Measurements from ENCODE around the gene IL1RAPL1. TPM values are rescaled to one million over a fixed set of nuclear protein-coding genes. Genes with fewer than 3 reads are reported as not detected.

The IL1RAPL1 gene
- total RNA-seq, 4 donors from 2014 or later = 0.78 TPM; not detected in 3

GRCh38 chrX:28613558-28613957, 26.3 kb downstream of the IL1RAPL1 start:
- DNase-seq = no peak
- no peaks in the 10 kb centered on the region for H3K9me3 ChIP-seq
- no peaks in the 10 kb centered on the region for H3K4me1 ChIP-seq
- intact Hi-C loops (cut with DNase I) = no loop called here
- H3K27me3 ChIP-seq = no peaks in the 10 kb centered on the region
- WGBS, 2 donors = 42 to 44% methylated on average over 1 of the region's 1 CpG
- TF ChIP-seq, protein P1, sequence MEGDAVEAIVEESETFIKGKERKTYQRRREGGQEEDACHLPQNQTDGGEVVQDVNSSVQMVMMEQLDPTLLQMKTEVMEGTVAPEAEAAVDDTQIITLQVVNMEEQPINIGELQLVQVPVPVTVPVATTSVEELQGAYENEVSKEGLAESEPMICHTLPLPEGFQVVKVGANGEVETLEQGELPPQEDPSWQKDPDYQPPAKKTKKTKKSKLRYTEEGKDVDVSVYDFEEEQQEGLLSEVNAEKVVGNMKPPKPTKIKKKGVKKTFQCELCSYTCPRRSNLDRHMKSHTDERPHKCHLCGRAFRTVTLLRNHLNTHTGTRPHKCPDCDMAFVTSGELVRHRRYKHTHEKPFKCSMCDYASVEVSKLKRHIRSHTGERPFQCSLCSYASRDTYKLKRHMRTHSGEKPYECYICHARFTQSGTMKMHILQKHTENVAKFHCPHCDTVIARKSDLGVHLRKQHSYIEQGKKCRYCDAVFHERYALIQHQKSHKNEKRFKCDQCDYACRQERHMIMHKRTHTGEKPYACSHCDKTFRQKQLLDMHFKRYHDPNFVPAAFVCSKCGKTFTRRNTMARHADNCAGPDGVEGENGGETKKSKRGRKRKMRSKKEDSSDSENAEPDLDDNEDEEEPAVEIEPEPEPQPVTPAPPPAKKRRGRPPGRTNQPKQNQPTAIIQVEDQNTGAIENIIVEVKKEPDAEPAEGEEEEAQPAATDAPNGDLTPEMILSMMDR (IDR thresholded peaks at IDR 0.05) = no peak
- TF ChIP-seq POLR2A (IDR thresholded peaks at IDR 0.05) = no peak
- H3K4me3 ChIP-seq (replicated peaks in 1 of 3) = no peak overlapping the region
- H3K36me3 ChIP-seq = no peaks in the 10 kb centered on the region
- no peak overlapping the region for H3K27ac ChIP-seq

DNA sequence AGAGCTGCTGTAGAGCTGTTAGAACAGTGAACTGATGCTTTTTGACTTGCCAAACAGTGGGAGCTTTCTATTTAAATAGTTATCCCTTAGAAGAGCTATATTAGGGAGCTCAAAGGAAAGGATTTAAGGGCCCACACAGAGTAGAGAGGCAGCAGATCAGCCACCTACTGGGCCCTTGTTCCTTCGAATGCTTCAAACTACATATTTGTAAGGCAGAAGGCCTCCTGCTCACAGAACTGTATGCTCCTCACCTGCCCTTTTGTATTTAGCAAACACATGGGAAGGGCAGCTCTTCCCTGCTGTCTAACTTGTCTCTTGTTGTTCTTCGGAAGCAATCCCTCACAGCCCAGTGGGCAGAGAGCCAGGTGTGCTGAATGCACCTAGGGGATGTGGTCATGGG, 38.0 kb downstream of the IL1RAPL1 start:
- intact Hi-C loops (cut with DNase I) = no loop called here
- DNase-seq = no peak
- Histone ChIP-seq H3K27ac (no peak overlapping the region), H3K4me1 (no peaks in the 10 kb centered on the region), H3K4me3 (replicated peaks in 1 of 3) (no peak overlapping the region), H3K36me3 (no peaks in the 10 kb centered on the region), H3K9me3 (no peaks in the 10 kb centered on the region), H3K27me3 (no peaks in the 10 kb centered on the region)
- TF ChIP-seq, protein P1 (IDR thresholded peaks at IDR 0.05) = no peak
- no peak for TF ChIP-seq POLR2A (IDR thresholded peaks at IDR 0.05)
- WGBS, 2 donors = 60 to 78% methylated on average over 1 of the region's 2 CpGs

GRCh38 chrX:28626515-28626914, 39.3 kb downstream of the IL1RAPL1 start:
- intact Hi-C loops (cut with DNase I) = no loop called here
- 97 to 100% methylated on average over 2 of the region's 2 CpGs for WGBS, 2 donors
- DNase-seq = no peak
- Histone ChIP-seq H3K4me1 (no peaks in the 10 kb centered on the region), H3K4me3 (replicated peaks in 1 of 3) (no peak overlapping the region), H3K27me3 (no peaks in the 10 kb centered on the region), H3K9me3 (no peaks in the 10 kb centered on the region), H3K27ac (no peak overlapping the region), H3K36me3 (no peaks in the 10 kb centered on the region)
- TF ChIP-seq POLR2A (IDR thresholded peaks at IDR 0.05) = no peak
- TF ChIP-seq, protein P1 (IDR thresholded peaks at IDR 0.05) = no peak

DNA sequence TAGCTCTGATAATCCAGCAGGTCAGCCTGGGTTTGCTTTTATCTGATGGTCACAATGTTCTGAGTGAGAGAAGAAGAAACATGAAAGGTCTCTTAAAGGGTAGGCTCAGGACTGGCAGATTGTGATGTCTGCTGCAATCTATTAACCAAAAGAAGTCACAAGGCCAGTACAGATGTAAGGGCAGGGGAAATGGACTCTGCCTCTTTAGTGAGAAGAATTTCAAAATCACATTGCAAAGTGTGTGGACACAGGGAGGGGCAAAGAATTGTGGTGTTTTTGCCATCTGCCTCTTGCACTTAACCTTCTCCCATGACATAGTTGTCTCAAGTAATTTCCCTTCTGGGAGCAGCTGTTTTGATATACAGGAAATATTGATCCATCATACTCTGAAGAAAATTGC, 40.9 kb downstream of the IL1RAPL1 start:
- Histone ChIP-seq H3K36me3 (no peaks in the 10 kb centered on the region), H3K27ac (no peak overlapping the region), H3K9me3 (no peaks in the 10 kb centered on the region), H3K4me3 (replicated peaks in 1 of 3) (no peak overlapping the region), H3K27me3 (no peaks in the 10 kb centered on the region), H3K4me1 (no peaks in the 10 kb centered on the region)
- no peak for DNase-seq
- TF ChIP-seq, protein P1 (IDR thresholded peaks at IDR 0.05) = no peak
- no peak for TF ChIP-seq POLR2A (IDR thresholded peaks at IDR 0.05)
- intact Hi-C loops (cut with DNase I) = no loop called here

- no peaks in the 10 kb centered on the region for H3K9me3 ChIP-seq
- TF ChIP-seq, protein P1 (IDR thresholded peaks at IDR 0.05) = no peak
- no peak for TF ChIP-seq POLR2A (IDR thresholded peaks at IDR 0.05)
- H3K27me3 ChIP-seq = no peaks in the 10 kb centered on the region
- intact Hi-C loops (cut with DNase I) = no loop called here
- WGBS, 2 donors = 71 to 84% methylated on average over 3 of the region's 3 CpGs
- no peak overlapping the region for H3K27ac ChIP-seq
- no peaks in the 10 kb centered on the region for H3K36me3 ChIP-seq
- no peak for DNase-seq
- no peak overlapping the region for H3K4me3 ChIP-seq (replicated peaks in 1 of 3)
- no peaks in the 10 kb centered on the region for H3K4me1 ChIP-seq
Measured at GRCh38 chrX:28638775-28639174, 51.5 kb downstream of the IL1RAPL1 start.

Data from thyroid gland (tissue), 4 donors.